GM12892 (cell line): ENCODE data around the gene ABLIM2.

ENCODE experiments used
- POLR2A ChIP-seq: IDR thresholded peaks from 2 replicates; pipeline ENCODE4 v1.6.1; 2011; ENCODE audit warnings: low read depth, low read length, control low read depth
- POLR2AphosphoS5 ChIP-seq: IDR thresholded peaks from 2 replicates; pipeline ENCODE4 v1.6.1; 2011; ENCODE audit warnings: low read depth, low read length, control low read depth
- TAF1 ChIP-seq: IDR thresholded peaks from 2 replicates; pipeline ENCODE4 v1.6.1; 2011; ENCODE audit warnings: low read depth, mild to moderate bottlenecking, control low read depth, low read length, borderline replicate concordance

DNA sequence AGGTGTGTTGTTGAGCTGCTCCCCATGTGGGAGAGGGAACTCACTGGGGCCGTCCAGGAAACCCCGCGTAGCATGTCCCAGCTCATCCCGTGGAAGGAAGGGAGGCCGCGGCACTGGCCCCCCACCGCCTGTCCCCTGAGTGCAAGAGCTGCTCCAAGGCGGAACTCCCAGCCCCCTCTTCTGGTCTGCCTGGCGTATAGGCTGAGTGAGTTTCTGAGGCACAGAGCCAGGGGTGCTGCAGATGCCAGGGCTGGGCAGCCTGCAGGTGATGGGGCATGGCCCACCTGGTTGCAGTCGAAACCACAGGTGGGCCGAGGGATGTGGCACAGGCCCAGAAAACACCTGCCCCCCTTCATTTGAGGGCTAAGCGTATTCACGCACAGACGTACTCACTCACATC lies 49.6 kb downstream of the ABLIM2 start:
- TF ChIP-seq TAF1 = no peak
- TF ChIP-seq POLR2AphosphoS5 = no peak
- TF ChIP-seq POLR2A = no peak
